HepG2 (cell line): ENCODE results near the gene COL6A6.
"Not testable (repeated sequence)": the region's sequence is repeated elsewhere in the genome, so short reads cannot be mapped to it uniquely, and the experiment has no call there.

Experiments used
- CBX1 ChIP-seq: IDR thresholded peaks from one replicate; pipeline ENCODE4 v1.6.1; 2016; ENCODE audit warnings: antibody characterized with exemption, low read depth
- TRIM24 ChIP-seq: sonication (generic); formaldehyde crosslinking; IDR thresholded peaks from 2 replicates; pipeline ENCODE4 v1.8.0; 2022; ENCODE audit warnings: mild to moderate bottlenecking, missing genetic modification reagents
- ZNF121 ChIP-seq: sonication (generic); formaldehyde crosslinking; IDR thresholded peaks from 2 replicates; pipeline ENCODE4 v1.5.0; 2020; ENCODE audit warnings: mild to moderate bottlenecking, missing genetic modification reagents

- TF ChIP-seq CBX1; ZNF121 (CRISPR knock-in tag); TRIM24 (CRISPR knock-in tag): not testable (repeated sequence)
These were observed 30.7 kb downstream of the COL6A6 start for GRCh38 chr3:130547680-130548065.
